ENCODE results near the gene RPS10.
A peak's percentile ranks its signal among the peaks of the same experiment; 100 is the strongest.

The RPS10 gene

DNA sequence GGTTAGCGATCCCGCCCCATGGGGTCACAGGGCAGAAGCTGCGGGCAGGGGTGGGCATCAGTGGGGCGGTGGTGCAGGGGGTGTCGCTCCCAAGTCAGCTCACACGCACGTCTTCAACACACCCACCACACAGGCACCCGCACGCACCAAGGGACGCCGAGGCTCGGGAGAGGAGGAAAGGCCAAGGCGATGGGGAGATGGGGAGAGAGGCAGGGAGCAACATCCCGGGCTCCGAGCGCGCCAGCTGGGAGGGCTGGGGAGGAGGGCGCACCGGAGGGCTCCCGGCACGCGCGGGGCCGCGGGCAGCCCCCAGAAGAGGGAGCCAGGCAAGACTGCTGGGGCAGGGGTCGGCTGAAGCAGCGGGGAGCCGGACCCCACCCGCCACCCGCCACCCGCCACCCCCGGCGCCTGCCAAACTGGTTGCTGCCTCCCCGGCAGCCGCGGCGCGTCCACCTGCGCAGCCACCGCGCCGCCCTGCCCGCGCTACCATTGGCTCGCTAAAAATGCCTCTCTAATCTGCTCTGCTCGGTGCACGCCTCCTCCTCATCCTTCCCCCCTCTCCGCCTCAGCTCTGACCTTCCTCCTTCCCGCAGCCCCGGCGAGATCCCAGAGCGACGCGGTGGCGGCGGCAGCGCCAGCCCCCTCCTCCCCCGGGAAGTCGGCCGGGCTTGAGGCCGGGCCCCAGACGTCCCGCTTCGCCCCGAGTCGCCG lies 39.8 kb upstream of the RPS10 start, which contains the start of gene PACSIN1:
PACSIN1 (plus strand) TSS at position 546 of the 711 bp plus-strand sequence. CDS start 60,230 bp downstream, outside the sequence.
- H3K27ac ChIP-seq: no peak within 1 kb of the TSS
- TF ChIP-seq FOXP2 (optimal IDR thresholded peaks at IDR 0.05; ENCODE audit: control extremely low read depth, extremely low read length, insufficient read depth) (no peak), EZH2 (IDR thresholded peaks at IDR 0.05) (no peak)
- H3K9ac ChIP-seq (ENCODE audit: insufficient read length): no peak within 1 kb of the TSS
- H3K9me3 ChIP-seq (ENCODE audit: low read depth, low read length): no peaks in the 10 kb centered on the region
- no peak for DNase-seq (ENCODE audit: low read depth, low spot score)
- H3K36me3 ChIP-seq (ENCODE audit: insufficient read depth, low read length): no peaks in the 10 kb centered on the region
- no peak within 1 kb of the TSS for H3K4me3 ChIP-seq

DNA sequence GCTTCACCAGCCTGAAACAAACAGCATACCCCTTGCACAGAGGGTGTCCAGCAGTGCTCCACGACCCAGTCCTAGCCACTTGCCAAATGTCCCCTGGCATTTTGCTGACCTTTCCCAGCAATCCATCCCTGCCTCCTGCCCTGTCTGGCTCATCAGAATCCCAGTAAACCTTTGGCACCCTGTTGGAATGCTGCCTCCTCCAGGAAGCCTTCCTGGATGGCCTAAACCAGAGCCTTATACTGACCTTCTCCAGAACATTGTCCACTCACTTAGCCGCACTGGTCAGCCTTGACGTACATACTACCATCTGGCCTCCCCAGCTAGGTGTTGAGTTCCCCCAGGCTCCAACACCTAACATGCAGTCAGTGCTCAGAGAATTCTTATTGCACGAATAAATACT lies 38.0 kb upstream of the RPS10 start:
- no peak for DNase-seq (ENCODE audit: low read depth, low spot score)
- Histone ChIP-seq H3K36me3 (ENCODE audit: insufficient read depth, low read length) (no peaks in the 10 kb centered on the region), H3K4me3 (no peak overlapping the region), H3K27ac (no peak overlapping the region), H3K9ac (ENCODE audit: insufficient read length) (no peak overlapping the region), H3K9me3 (ENCODE audit: low read depth, low read length) (no peaks in the 10 kb centered on the region)
- no peak for TF ChIP-seq FOXP2 (optimal IDR thresholded peaks at IDR 0.05; ENCODE audit: control extremely low read depth, extremely low read length, insufficient read depth)
- no peak for TF ChIP-seq EZH2 (IDR thresholded peaks at IDR 0.05)
- TF ChIP-seq POLR2AphosphoS5 (IDR thresholded peaks at IDR 0.05; ENCODE audit: borderline replicate concordance, low read depth, low read length): no peak

DNA sequence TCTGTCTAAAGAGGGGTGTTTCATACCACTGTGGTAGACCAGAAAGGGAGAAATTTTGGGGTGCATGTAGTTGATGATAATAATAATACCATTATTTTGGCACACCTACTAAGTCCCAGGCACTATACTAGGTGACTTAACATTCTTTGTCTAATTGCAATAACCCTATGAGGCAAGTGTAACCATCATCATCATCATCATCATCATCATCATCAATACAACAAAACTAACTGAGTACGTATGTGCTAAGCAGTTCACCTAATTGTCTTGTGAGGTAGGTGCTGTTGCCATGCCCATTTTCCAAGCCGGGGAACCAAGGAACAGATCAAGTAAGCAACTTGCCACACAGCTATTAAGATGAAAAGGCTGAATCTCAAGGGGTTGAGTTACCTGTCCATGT lies 37.4 kb upstream of the RPS10 start:
- Histone ChIP-seq H3K36me3 (ENCODE audit: insufficient read depth, low read length) (no peaks in the 10 kb centered on the region), H3K27ac (no peak overlapping the region), H3K4me3 (no peak overlapping the region), H3K9ac (ENCODE audit: insufficient read length) (no peak overlapping the region), H3K9me3 (ENCODE audit: low read depth, low read length) (no peaks in the 10 kb centered on the region)
- DNase-seq (ENCODE audit: low read depth, low spot score): no peak
- TF ChIP-seq POLR2AphosphoS5 (IDR thresholded peaks at IDR 0.05; ENCODE audit: borderline replicate concordance, low read depth, low read length) (no peak), EZH2 (IDR thresholded peaks at IDR 0.05) (no peak), FOXP2 (optimal IDR thresholded peaks at IDR 0.05; ENCODE audit: control extremely low read depth, extremely low read length, insufficient read depth) (no peak)

DNA sequence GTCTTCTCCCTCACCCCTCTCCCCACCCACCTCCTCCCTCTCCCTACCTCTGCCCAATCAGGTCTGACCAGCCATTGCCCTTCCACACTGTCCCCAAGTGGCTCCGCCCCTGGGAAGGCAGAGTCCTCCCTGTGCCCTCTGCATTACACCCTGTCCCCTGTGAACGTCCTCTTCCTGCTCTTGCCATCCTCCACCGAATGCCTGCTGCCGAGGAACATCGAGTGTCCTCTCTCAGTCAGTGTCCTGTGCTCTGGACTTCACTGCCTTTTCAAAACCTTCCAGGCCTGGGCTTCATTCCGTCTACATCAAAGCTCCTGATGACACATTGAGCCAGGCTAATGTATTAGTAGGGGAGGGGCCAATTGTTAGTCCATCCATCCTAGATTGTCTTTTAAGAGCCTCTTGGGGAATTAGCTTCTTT lies 36.7 kb upstream of the RPS10 start:
- TF ChIP-seq EZH2 (IDR thresholded peaks at IDR 0.05): no peak
- TF ChIP-seq FOXP2 (optimal IDR thresholded peaks at IDR 0.05; ENCODE audit: control extremely low read depth, extremely low read length, insufficient read depth): no peak
- no peak for TF ChIP-seq POLR2AphosphoS5 (IDR thresholded peaks at IDR 0.05; ENCODE audit: borderline replicate concordance, low read depth, low read length)
- Histone ChIP-seq H3K27ac (no peak overlapping the region), H3K9me3 (ENCODE audit: low read depth, low read length) (no peaks in the 10 kb centered on the region), H3K36me3 (ENCODE audit: insufficient read depth, low read length) (no peaks in the 10 kb centered on the region), H3K4me3 (no peak overlapping the region), H3K9ac (ENCODE audit: insufficient read length) (no peak overlapping the region)
- DNase-seq (ENCODE audit: low read depth, low spot score): no peak

DNA sequence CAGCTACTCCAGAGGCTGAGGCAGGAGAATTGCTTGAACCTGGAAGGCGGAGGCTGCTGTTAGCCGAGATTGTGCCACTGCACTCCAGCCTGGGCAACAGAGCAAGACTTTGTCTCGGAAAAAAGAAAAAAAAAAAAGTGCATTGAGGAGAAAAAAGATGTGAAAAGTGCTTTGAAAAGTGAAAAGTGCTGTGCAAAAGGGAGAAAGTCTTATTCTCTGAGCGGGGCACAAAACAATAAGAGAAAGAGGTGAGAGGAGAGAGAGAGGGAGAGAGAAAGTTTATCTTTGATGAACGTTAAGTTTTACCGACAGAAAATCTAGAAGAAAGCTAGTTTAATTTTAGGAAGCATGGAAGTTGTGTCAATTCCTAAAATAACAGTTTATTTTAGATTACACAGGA lies 36.1 kb upstream of the RPS10 start:
- Histone ChIP-seq H3K9me3 (ENCODE audit: low read depth, low read length) (no peaks in the 10 kb centered on the region), H3K36me3 (ENCODE audit: insufficient read depth, low read length) (no peaks in the 10 kb centered on the region), H3K4me3 (no peak overlapping the region), H3K9ac (ENCODE audit: insufficient read length) (no peak overlapping the region), H3K27ac (no peak overlapping the region)
- no peak for DNase-seq (ENCODE audit: low read depth, low spot score)
- no peak for TF ChIP-seq FOXP2 (optimal IDR thresholded peaks at IDR 0.05; ENCODE audit: control extremely low read depth, extremely low read length, insufficient read depth)
- no peak for TF ChIP-seq EZH2 (IDR thresholded peaks at IDR 0.05)
- no peak for TF ChIP-seq POLR2AphosphoS5 (IDR thresholded peaks at IDR 0.05; ENCODE audit: borderline replicate concordance, low read depth, low read length)

DNA sequence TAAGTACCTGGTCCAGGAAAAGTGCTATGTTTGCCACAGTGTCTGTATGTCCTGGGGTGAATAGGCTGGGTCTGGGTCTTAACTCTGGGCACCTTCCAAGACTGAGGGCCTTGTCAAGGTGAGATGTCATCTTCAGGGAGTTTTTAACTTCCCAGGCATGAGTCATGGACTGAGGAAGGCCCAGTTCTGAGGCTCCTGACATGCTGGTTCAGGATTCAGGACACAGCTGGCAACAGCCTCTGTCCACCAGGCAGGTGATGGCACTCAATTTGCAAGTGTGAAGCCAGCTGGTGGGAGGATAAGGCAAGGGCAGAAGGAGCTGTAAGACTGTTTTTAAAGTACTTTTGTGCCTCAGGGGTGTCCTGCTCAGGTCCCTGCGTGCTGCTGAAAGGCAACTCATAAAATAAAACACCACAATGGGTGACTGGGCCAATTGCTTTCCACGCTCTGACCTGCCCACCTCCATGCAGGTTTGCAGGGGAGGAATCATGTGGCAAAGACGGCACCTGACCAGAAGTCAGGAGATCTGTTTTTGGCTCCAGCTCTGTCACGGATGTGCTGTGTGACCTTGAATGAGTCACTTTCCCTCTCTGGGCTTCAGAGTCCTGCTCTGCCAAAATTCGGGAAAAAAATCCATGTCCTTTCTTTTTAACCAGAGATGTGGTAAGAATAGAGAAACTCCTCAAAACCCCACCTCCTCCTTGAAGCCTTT lies 35.1 kb upstream of the RPS10 start:
- Histone ChIP-seq H3K27ac (no peak overlapping the region), H3K9ac (ENCODE audit: insufficient read length) (no peak overlapping the region), H3K36me3 (ENCODE audit: insufficient read depth, low read length) (no peaks in the 10 kb centered on the region), H3K4me3 (no peak overlapping the region), H3K9me3 (ENCODE audit: low read depth, low read length) (no peaks in the 10 kb centered on the region)
- no peak for TF ChIP-seq FOXP2 (optimal IDR thresholded peaks at IDR 0.05; ENCODE audit: control extremely low read depth, extremely low read length, insufficient read depth)
- TF ChIP-seq EZH2 (IDR thresholded peaks at IDR 0.05): no peak
- TF ChIP-seq POLR2AphosphoS5 (IDR thresholded peaks at IDR 0.05; ENCODE audit: borderline replicate concordance, low read depth, low read length): no peak
- no peak for DNase-seq (ENCODE audit: low read depth, low spot score)

DNA sequence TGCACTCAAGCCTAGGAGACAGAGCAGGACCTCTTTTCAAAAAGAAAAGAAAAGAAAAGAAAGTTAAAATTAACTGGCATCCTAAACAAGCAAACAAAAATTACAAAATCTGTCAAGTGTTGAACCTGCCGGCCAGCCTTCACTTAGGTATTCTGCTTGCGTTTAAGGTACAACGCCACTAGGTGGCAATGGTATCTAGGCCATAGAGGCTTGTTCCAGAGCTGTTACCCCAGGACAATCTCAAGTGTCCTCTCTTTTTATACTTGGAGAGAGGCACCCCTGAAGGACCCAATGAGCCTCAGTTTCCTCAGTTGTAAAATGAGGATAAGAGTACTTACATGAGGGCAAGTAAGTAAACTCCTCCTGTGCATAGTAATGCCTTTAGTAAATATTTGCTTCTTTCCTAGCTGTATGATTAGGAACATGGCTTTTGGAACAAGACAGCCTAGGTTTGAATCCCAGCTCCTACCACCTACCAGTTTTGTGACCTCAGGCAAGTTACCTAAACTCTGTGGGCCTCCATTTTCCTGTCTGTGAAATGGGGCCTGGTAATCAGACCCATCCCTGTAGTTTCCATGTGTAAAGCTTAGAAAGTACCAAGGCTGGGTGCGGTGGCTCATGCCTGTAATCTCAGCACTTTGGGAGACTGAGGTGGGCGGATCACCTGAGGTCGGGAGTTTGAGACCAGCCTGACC lies 34.2 kb upstream of the RPS10 start:
- TF ChIP-seq FOXP2 (optimal IDR thresholded peaks at IDR 0.05; ENCODE audit: control extremely low read depth, extremely low read length, insufficient read depth): no peak
- no peak for TF ChIP-seq EZH2 (IDR thresholded peaks at IDR 0.05)
- no peak for TF ChIP-seq POLR2AphosphoS5 (IDR thresholded peaks at IDR 0.05; ENCODE audit: borderline replicate concordance, low read depth, low read length)
- no peaks in the 10 kb centered on the region for H3K36me3 ChIP-seq (ENCODE audit: insufficient read depth, low read length)
- no peak overlapping the region for H3K27ac ChIP-seq
- H3K9me3 ChIP-seq (ENCODE audit: low read depth, low read length): no peaks in the 10 kb centered on the region
- no peak overlapping the region for H3K9ac ChIP-seq (ENCODE audit: insufficient read length)
- no peak overlapping the region for H3K4me3 ChIP-seq
- DNase-seq (ENCODE audit: low read depth, low spot score): peak; percentile 20
